ENCODE results near the gene ARHGAP33.
A peak's percentile ranks its signal among the peaks of the same experiment; 100 is the strongest.
"Not testable (repeated sequence)": the region's sequence is repeated elsewhere in the genome, so short reads cannot be mapped to it uniquely, and the experiment has no call there.

Gene ARHGAP33

DNA sequence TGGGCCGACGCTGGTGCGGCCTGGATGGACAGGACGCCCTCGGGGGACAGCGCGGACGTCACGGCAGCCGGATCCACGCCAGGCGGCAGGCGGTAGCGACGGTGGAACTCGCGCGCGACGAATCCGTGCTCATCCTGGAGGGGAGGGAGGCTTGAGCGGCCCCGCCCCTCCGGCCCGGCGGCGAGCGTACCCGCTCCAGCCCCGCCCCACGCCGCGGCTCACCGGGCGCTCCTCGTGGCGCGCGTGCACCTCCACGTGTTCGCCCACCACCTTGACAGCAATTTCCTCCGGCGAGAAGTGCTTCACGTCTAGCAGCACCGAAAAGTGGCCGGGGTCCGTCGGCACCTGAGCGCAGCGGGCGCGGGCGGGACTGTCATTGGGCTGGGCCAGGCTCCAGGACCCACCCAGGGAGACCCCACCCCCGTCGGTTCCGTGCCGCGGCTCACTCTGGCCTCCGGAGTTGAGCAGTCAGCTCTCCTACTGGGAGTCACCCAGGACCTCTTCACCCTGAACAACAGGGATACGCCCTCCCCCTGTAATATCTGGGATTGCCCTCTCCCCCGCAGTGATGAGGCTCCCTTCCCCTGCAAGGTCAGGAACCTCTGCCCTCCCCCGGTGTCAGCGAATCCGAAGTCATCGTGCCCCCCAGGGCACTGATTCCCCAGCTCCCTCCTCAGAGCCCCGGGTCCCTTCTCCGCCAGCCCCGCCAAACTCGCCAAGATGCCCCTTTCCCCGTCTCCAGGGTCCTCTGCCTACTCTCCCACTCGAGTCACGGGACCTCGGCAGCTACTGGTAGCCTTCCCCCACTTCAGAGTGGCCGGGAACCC lies 19.6 kb upstream of the ARHGAP33 start:
- DNase-seq = peak; percentile 49

DNA sequence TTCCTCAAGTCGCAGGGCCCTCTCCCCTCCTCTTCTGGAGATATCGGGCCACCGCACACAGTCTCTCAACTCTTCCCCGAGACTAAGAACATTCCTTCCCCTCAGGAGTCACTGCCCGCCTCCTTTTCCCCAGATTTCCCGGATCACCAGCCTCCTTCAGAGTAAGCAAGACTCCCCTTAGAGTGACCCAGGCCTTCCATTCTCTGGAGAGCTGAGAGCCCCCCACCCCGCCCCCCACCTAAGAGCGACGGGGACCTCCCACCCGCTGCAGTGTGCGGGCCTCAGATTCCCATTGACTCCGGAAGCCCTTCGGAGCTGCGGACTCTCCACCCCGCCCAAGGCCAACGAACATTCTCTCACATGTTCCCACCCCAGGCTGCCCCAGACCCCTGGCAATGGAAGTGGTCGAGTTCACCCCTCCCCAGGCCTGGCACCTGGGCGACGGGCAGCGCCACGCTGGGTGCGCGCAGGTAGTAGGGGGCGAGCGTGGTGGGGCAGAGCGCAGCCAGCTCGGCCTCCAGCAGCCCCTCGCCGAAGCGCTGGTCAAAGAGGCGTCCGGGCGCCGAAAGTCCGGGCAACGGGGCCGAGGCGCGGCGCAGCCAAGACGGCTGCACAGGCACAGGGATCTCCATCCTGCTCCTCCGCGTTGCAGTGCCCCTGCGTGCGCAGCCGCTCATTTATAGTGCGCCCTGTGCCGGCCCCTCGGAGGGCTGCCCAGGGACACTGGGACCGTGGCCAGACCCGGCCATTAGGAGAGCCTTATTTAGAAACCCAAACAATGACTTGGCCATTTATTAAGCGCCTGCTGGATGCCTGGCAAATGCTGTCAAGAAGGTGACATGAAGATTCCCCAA lies 18.8 kb upstream of the ARHGAP33 start, which contains the start of gene HSPB6:
Gene HSPB6, minus strand, starts transcription at position 653 of the 854 bp plus-strand sequence. Its CDS starts 21 bp downstream, at position 632.
- DNase-seq = peak; percentile 71

DNA sequence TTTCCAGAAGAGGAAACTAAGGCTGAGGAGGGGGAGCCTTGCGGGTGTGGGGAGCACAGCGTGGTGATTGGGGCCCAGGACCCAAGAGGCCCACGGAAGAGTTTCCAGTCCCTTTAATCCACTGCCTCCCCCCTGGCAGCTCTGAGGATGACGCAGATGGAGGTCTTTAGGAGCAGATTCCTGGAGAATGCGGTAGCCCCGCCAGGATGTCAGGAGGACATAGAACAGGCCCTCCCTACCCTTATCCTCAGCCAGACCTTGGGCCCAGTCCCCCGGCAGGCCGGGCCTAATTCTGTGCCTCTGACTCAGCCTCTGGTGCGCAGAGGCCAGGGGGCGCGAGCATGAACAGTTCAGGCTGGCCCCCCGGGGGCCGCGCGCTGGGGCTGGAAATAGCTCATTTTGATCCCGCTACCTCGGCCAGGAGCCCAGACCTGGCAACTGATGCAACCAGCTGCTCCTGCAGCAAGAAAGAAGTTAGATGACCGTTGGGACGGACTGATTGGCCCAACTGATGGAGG lies 18.1 kb upstream of the ARHGAP33 start:
- peak; percentile 86 for DNase-seq

DNA sequence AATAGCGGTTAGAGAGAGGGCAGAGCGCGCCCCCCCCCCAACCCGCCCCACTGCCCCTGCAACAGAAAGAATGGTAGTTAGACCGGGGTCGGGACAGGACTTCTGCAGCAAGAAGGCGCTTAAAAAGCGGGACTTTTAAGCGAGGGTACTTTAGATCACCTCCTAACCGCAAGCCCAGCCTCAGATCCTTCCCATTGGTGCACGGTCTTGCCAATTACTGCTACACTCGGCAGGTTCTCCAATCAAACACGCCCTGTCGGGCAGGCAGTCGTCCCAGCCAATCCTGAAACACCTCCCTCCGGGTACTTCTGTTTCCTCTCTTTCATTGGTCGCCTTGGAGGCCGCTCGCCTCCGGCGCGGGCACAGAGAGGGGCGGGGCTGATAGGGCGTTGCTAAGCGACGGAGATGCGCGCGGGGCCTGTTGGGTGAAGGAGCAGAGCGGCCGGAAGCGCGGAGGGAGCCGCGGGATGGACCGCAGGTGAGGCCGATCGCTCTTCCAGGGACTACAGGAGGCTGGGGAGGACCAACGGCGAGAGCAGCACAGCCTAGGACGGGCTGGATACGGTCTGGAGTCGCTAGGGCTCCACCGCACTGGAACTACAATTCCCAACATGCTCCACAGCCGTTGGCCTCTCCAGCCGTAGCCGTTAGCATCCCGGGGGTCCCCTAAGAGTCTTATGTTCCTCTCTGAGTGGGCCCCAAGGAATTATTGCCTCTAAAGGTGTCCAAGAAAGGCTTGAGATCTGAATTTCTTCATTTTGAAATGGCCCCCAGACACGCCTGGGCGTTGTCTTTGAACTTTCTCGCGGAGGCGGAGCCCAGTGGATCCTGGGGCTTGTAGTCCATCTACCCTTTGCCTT lies 17.4 kb upstream of the ARHGAP33 start, which contains the start of gene PROSER3:
Gene PROSER3, plus strand, starts transcription at position 428 of the 860 bp plus-strand sequence. Its CDS starts 40 bp downstream, at position 468.
- DNase-seq = peak; percentile 100

DNA sequence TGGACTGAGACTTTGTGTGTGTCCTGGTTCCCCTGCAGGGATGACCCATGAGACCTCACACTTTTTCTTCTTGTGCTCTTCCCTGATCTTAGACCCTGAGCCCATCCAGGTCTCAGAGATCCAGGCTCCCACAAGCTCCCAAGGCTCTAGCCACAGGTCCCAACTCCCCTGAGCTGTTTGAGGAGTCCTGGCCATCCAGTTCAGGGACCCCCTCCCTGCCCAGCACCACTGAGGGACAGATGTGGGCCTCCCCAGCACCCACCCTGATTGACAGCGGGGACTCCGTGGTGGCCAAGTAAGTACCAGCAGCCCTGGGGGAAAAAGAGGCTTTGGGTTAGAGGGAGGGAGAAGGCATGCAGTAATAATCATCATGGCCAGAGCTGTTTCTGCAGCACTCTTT lies 15.7 kb upstream of the ARHGAP33 start:
- DNase-seq = no peak

DNA sequence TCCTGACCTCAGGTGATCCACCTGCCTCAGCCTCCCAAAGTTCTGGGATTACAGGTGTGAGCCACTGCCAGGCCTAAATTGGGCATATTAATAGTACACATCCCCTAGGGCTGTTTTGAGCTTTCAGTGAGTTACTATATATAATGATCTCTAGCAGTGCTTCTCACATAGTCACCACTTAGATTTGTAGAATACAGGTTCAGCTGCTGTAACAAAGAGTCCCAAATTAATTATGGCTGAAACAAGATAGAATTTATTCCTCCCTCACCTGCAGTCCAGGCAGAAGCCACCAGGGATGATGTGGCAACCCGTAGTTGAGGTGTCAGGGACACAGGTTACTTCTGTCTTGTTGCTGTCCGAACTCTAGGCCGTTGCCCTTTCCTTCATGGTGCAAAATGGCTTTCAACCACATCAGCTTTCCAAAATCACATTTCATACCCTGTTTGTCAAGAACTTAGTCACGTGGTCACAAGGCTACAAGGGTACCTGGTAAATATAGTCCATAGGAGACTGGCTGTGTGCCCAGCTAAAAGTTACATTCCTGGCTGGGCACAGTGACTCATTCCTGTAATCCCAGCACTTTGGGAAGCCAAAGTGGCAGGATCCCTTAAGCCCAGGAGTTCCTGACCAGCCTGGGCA lies 14.5 kb upstream of the ARHGAP33 start:
- no peak for DNase-seq

DNA sequence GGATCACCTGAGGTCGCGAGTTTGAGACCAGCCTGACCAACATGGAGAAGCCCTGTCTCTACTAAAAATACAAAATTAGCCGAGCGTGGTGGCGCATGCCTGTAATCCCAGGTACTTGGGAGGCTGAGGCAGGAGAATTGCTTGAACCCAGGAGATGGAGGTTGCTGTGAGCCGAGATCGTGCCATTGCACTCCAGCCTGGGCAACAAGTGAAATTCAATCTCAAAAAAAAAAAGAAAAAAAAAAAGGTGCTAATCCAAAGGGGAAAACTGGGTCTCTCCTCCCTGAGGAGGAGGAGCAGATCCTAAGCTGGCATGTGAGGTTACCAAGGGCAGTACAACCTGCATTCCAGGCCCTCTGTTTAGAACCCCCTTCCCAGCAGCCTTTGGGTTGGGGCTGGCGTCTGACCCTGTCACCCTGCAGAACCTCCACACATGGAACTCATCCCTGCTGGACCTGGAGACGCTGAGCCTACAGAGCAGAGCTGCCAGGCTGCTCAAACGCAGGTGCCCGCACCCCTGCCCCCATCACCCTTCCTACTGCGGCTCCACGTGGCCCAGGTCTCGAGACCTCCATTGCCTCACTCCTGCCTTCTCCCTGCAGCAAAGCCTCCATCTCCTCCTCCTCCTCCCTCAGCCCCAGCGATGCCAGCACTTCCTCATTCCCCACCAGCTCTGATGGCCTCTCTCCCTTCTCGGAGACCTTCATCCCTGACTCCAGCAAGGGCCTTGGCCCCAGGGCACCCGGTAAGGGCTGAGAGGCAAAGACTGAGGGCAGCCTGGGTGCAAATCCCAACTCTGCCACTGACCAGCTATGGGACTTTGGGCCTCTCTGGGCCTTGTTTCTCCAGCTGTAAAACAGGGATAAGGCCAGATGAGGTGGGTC lies 10.7 kb upstream of the ARHGAP33 start:
- DNase-seq = no peak

DNA sequence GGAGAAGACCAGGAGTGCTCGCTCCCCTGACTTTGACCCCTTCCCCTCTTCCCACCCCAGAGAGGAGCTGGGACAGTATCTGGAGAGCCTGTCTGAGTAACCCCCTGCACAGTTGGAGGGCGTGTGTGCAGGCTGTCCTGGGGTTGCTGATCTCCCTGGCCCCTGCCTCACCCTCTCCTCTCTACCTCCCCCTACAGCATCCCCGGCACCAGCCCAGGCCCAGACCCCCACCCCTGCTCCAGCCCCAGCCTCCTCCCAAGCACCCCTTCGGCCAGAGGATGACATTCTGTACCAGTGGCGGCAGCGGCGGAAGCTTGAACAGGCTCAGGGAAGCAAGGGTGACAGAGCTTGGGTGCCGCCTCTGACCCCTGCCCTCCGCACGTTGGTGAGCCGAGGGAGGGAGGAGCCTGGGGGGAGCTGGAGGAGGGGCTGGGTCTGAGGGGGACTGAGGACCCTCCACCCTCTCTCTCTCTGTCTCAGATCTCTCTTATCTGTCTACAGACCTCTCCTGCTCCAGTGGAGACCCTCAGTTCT lies 8.7 kb upstream of the ARHGAP33 start:
- no peak for DNase-seq

DNA sequence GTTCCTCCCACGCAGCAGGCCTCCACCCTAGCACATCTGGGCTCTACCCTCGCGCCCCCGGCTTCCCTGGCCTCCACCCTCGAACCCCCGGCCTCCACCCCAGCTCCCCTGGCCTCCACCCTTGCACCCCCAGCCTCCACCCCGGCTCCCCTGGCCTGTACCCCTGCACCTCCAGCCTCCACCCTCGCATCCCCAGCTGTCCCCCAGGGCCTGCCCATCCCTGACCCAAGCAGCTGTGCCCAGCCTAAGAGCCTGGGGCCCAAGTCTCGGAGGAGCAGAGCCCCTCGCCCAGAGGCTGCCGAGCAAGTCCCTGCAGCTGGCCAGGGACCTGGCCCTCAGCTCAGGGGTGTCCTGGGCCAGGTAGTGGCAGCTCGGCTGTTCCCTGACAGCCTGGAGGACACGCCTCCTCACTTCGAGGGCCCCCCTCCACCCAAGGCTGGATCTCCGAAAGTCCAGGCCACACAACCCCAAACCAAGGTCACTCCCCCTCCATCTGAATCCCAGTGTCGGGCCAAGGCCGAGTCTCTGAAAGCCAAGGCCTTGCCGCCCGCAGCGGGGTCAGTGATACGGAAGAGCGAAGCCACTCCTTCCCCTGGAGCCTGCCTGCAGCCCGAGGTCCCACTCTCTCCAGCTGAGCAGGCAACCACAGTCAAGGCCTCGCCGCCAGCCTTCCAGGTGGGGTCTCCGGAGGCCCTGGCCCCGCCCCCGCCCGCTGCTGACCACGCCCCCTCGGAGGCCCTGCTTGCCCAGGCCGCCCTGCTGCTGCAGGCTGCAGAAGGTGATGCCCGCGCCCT lies 7.9 kb upstream of the ARHGAP33 start:
- peak; percentile 75 for DNase-seq

DNA sequence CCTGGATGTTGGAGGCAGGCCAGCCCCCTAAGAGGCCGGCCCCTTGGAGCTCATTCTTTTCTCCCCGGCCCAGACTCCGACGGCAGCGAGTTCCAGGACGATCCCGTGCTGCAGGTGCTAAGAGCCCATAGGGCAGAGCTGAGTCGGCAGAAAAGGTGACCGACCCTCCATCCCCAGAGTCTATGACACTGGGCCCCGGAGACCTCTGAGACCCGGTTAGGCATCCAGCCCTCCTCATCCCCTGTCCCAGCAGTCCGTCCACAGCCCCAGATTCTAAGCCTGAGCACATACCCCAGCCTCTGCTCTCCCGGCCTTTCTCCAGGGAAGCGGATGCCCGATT lies 7.3 kb upstream of the ARHGAP33 start:
- DNase-seq = no peak

DNA sequence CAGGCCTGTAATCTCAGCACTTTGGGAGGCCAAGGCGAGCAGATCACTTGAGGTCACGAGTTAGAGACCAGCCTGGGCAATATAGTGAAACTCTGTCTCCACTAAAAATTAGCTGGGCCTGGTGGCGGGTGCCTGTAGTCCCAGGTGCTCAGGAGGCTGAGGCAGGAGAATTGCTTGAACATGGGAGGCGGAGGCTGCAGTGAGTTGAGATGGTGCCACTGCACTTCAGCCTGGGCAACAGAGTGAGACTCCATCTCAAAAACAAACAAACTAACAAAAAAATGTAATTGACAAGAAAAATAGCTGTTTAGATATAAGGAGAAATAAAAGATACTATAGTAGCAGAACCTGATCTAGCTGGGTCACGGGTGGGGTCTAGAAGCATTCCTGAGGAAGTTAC lies 3.0 kb upstream of the ARHGAP33 start:
- not testable (repeated sequence) for DNase-seq

DNA sequence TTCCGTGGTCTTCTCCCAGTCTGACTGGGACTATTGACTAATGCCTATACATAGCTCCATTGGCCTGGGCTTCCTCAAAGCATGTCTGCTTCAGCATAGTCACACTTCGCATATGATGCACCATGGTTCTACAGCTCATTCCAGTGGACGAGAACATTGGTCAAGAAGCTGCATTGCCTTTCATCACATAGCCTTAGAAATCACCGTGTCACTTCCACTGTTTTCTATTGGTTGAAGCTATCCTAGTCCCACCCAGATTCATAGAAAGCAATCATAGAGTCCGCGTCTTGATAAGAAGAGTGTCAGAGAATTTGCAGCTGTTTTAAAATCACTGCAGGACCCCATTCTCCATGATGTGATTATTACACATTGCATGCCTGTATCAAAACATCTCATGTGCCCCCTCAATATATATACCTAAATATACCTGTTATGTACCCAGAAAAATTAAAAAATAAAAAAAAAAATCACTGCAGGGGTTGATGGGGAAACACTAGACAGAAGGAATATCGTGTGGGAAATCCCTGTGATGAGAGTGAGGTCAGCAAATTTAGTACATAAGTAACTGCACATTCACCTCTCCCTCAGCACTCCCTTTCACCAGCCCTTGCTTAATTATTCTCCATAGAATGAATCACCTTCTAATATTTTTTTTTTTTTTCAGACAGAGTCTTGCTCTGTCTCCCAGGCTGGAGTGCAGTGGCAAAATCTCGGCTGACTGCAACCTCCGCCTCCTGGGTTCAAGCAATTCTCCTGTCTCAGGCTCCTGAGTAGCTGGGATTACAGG lies 2.2 kb upstream of the ARHGAP33 start:
- DNase-seq = no peak

DNA sequence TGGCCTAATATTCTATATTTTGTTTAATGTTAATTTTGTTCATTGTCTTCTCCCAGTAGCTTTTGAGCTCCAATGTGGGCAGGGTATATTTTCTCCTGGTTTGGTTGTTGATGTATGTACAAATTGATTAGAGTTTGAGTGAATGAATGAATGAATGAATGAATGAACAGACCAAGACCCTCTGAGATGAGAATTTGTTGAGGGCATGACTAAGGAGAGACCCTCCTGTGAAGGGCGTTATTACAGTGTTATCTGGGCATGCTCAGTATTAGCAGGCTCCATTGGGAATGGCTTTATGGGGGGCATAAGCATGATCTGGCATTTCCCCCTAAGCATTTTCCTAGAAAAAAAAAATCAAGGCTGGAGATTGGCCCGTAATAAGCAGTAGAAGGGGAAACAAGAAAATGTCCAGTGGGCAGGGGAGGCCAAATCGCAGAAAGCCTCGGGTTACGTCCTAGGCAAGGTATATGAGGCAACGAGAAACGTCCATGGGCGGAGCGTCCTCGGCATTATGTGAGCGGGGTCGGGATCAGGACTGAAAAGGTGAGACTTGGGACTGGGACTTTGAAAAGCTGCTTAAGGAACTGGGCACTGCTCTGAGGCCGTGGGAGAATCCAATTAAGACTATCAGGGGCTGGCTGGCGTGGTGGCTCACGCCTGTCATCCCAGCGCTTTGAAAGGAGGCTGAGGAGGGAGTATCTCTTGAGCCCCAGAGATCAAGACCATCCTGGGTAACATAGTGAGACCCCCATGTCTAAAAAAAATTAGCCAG lies 904 bp upstream of the ARHGAP33 start:
- DNase-seq = no peak

DNA sequence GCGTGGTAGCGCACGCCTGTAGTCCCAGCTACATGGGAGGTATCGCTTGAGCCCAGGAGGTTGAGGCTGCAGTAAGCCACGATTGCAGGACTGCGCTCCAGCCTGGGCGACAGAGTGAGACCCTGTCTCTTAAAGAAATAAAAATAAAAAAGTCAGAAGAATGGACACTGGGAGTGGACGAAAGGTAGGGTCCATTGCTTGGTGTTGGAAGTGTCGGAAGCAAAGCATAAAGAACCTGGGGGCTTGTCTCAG lies 392 bp upstream of the ARHGAP33 start:
- DNase-seq = no peak

DNA sequence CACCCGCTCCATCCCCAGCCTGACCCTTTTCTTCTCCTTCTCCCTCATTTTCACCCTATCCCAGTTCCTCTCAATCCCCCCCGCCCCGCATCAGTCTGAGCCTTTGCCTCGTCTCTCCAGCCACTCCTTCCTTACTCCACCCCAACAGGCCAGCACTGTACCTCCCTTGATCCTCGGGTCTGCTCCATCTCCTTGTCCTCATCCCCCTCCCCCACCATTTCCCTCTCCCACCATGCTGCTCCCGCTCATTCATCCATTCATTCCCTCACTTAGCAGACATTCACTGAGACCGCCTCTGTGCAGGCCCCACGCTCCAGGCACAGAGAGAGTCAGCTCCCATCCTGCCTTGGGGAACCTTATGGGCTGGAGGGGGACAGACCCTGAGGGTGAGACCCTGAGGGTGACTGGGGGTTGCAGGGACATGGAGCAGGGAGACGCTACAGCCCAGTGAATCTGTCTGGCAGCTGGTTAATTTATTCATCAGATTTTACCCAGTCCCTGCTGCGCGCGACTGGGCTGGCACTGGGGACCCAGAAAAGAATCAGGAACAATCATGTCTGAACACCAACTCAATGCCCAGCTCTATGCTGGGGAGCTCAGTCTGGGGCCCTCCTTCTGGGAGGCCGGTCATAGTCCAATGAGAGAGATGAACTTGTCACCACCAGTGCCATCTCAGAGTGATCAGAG lies 881 bp downstream of the ARHGAP33 start:
- peak; percentile 72 for DNase-seq

DNA sequence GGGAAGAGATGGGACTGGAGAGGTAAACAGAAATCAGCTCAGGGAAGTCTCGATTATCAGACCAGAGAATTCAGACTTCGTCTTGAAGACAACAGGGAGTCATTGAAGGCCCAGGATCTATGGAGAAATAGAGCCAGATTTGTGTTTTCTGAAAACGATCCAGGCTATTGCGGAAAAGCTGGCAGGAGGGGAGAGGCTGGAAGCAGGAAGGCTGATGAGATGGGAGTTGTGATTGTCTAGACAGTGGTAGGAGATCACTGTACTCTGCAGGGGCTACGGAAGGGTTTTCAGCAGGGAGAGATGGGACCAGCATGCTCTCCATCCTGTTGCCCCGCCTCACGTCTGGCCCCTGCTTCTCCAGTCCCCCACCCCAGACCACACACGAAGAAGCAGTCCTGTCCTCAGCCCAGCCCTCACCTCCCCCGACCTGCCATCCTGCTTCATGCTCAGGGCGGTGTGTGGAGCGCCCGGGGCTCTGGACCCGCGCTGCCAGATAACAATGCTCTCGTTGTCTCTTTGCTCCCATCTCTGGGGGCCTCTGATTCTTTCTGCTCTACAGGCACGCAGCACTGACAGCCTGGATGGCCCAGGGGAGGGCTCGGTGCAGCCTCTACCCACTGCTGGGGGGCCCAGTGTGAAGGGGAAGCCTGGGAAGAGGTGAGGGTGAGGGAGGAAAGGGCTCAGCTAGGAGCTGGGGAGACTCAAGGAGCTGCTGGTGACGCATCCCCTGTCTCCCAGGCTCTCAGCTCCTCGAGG lies 1.9 kb downstream of the ARHGAP33 start:
- DNase-seq = peak; percentile 85

DNA sequence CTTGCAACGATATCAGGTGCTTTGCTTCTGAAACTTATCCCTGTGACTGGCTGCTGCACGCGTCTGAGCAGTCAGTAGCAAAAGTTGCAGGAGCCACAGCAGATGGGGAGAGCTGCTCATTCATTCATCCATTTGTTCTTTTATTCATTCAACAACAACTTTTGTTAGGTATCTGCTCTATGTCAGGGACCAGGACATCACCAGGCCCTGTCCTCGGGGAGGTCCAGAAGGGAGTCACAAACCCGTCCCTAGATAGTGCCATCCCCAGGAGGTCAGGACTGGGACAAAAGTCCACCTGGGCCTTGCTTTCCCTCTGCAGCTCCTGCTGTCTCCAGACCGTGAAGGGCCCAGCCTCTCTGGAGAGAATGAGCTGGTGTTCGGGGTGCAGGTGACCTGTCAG lies 2.6 kb downstream of the ARHGAP33 start:
- DNase-seq = no peak
